GM12878 (cell line): Measurements from ENCODE around the gene INCA1. TPM values are rescaled to one million over a fixed set of nuclear protein-coding genes. Genes with fewer than 3 reads are reported as not detected.

Experiments used
- ATF7 ChIP-seq: fragments of 450-650 bp; IDR thresholded peaks from 2 replicates; pipeline ENCODE4 v1.6.1; 2016; ENCODE audit warnings: low read depth, mild to moderate bottlenecking
- BACH1 ChIP-seq: fragments of 450-650 bp; IDR thresholded peaks from 2 replicates; pipeline ENCODE4 v1.6.1; 2017; ENCODE audit warnings: mild to moderate bottlenecking, borderline replicate concordance
- BHLHE40 ChIP-seq, 2 experiments: fragments of 450-650 bp in 1 of 2; IDR thresholded peaks; 2 replicates each; pipeline ENCODE4 v1.6.1; 2011 to 2017; ENCODE audit warnings: low read depth in 2 of 2, borderline replicate concordance in 1 of 2, improper control_type of control experiment in 1 of 2, low read length in 1 of 2, mild to moderate bottlenecking in 1 of 2
- CHD4 ChIP-seq: fragments of 200-600 bp; sonication (generic); IDR thresholded peaks from 2 replicates; pipeline ENCODE4 v1.6.1; 2016; ENCODE audit warnings: mild to moderate bottlenecking
- CREB1 ChIP-seq: IDR thresholded peaks from 2 replicates; pipeline ENCODE4 v1.6.1; 2012; ENCODE audit warnings: low read depth, mild to moderate bottlenecking, inconsistent platforms
- CREM ChIP-seq: IDR thresholded peaks from 2 replicates; pipeline ENCODE4 v1.6.1; 2014; ENCODE audit warnings: antibody characterized with exemption, low read depth
- EGR1 ChIP-seq, 2 experiments: IDR thresholded peaks; 1 replicate in 1 of 2; 2 replicates in 1 of 2; pipeline ENCODE4 v1.6.1; 2011 to 2012; ENCODE audit warnings: low read depth in 2 of 2, low read length in 2 of 2, borderline replicate concordance in 1 of 2, mild to moderate bottlenecking in 1 of 2, moderate library complexity in 1 of 2
- FOS ChIP-seq: IDR thresholded peaks from 3 replicates; pipeline ENCODE4 v1.6.1; 2011; ENCODE audit warnings: borderline replicate concordance; ENCODE audit not compliant: insufficient read length; ENCODE audit errors: extremely low read depth
- IRF4 ChIP-seq: IDR thresholded peaks from 2 replicates; pipeline ENCODE4 v1.6.1; 2011; ENCODE audit warnings: low read depth, low read length
- JUNB ChIP-seq: IDR thresholded peaks from 2 replicates; pipeline ENCODE4 v1.6.1; 2016; ENCODE audit warnings: antibody characterized with exemption, mild to moderate bottlenecking
- MTA2 ChIP-seq: fragments of 450-650 bp; IDR thresholded peaks from 2 replicates; pipeline ENCODE4 v1.6.1; 2016; ENCODE audit warnings: low read depth, mild to moderate bottlenecking, moderate library complexity
- MTA3 ChIP-seq: IDR thresholded peaks from 2 replicates; pipeline ENCODE4 v1.6.1; 2012; ENCODE audit warnings: low read length, inconsistent platforms, borderline replicate concordance
- MXI1 ChIP-seq: fragments of 150-350 bp; IDR thresholded peaks from 2 replicates; pipeline ENCODE4 v1.6.1; 2011; ENCODE audit warnings: low read depth, mild to moderate bottlenecking, inconsistent platforms, low read length, improper control_type of control experiment
- MYC ChIP-seq: IDR thresholded peaks from 2 replicates; pipeline ENCODE4 v1.6.1; 2011; ENCODE audit warnings: mild to moderate bottlenecking, low read length, moderate library complexity, inconsistent platforms; ENCODE audit not compliant: insufficient read depth, insufficient replicate concordance, insufficient read length, severe bottlenecking
- NR2C1 ChIP-seq: fragments of 450-650 bp; IDR thresholded peaks from 2 replicates; pipeline ENCODE4 v1.6.1; 2017; ENCODE audit warnings: antibody characterized with exemption, mild to moderate bottlenecking, moderate library complexity
- POLR2AphosphoS2 ChIP-seq: IDR thresholded peaks from 2 replicates; pipeline ENCODE4 v1.6.1; 2011; ENCODE audit warnings: low read depth, mild to moderate bottlenecking, low read length, improper control_type of control experiment, moderate library complexity
- POLR2AphosphoS5 ChIP-seq: IDR thresholded peaks from 2 replicates; pipeline ENCODE4 v1.6.1; 2011; ENCODE audit warnings: mild to moderate bottlenecking, low read length, inconsistent platforms
- RAD51 ChIP-seq: fragments of 450-650 bp; IDR thresholded peaks from 2 replicates; pipeline ENCODE4 v1.6.1; 2016; ENCODE audit warnings: moderate library complexity, mild to moderate bottlenecking, inconsistent platforms
- RB1 ChIP-seq: fragments of 450-650 bp; formaldehyde crosslinking; IDR thresholded peaks from 2 replicates; pipeline ENCODE4 v1.6.1; 2017; ENCODE audit warnings: mild to moderate bottlenecking, borderline replicate concordance
- RELA ChIP-seq: fragments of 450-650 bp; IDR thresholded peaks from 2 replicates; pipeline ENCODE4 v1.8.0; 2014; ENCODE audit warnings: borderline replicate concordance; ENCODE audit not compliant: partially characterized antibody
- SRF ChIP-seq, 2 experiments: IDR thresholded peaks; 2 replicates each; pipeline ENCODE4 v1.6.1; 2011; ENCODE audit warnings: low read depth in 2 of 2, low read length in 2 of 2, mild to moderate bottlenecking in 1 of 2, moderate library complexity in 1 of 2
- YBX1 ChIP-seq: fragments of 450-650 bp; IDR thresholded peaks from 2 replicates; pipeline ENCODE4 v1.6.1; 2016; ENCODE audit warnings: antibody characterized with exemption
- ZNF207 ChIP-seq: fragments of 450-650 bp; IDR thresholded peaks from 2 replicates; pipeline ENCODE4 v1.6.1; 2014; ENCODE audit warnings: antibody characterized with exemption, mild to moderate bottlenecking, borderline replicate concordance
- polyA plus RNA-seq, 11 experiments: library from polyadenylated mRNA; depleted of rRNA in 4 of 11; unstranded in 6 of 11; stranded (reverse) in 5 of 11; fragments of >200 nt; fragmentation: Nextera tagmentation in 4 of 11; fragmentation: Illumina TruSeq in 1 of 11; extraction: Ambion mirVana in 4 of 11; extraction: Trizol in 1 of 11; gene quantifications; 1 replicate in 1 of 11; 2 replicates in 10 of 11; pipeline versions ENCODE4 v1.2.1 to v1.2.3, GENCODE V29; 2011 to 2016; ENCODE audit warnings: inconsistent platforms in 2 of 11, missing spikeins in 2 of 11, low read depth in 1 of 11
- total RNA-seq, 4 experiments: library from RNA; depleted of rRNA in 3 of 4; stranded (reverse); fragments of >200 nt in 3 of 4; fragmentation: Illumina TruSeq in 1 of 4; extraction: Trizol in 1 of 4; gene quantifications; 2 replicates each; pipeline versions ENCODE4 v1.2.1 to v1.2.3, GENCODE V29; 2013 to 2021
- TF ChIP-seq, protein P1 (sequence below): IDR thresholded peaks from 2 replicates; pipeline ENCODE4 v1.6.1; 2011; ENCODE audit warnings: mild to moderate bottlenecking, low read depth, low read length, moderate library complexity; ENCODE audit not compliant: insufficient replicate concordance
- TF ChIP-seq, protein P2 (sequence below): fragments of 450-650 bp; IDR thresholded peaks from 2 replicates; pipeline ENCODE4 v1.6.1; 2016; ENCODE audit warnings: mild to moderate bottlenecking
- TF ChIP-seq, protein P3 (sequence below): fragments of 450-650 bp; formaldehyde crosslinking; IDR thresholded peaks from 2 replicates; pipeline ENCODE4 v1.4.0; 2020; ENCODE audit warnings: mild to moderate bottlenecking, moderate library complexity

The INCA1 gene
- total and polyA plus RNA-seq, 10 of the 15 experiments (the other 5 are each of a cell fraction or from before 2014, with no cell fraction given) = 0.19 to 1.8 (median 0.45) TPM

DNA sequence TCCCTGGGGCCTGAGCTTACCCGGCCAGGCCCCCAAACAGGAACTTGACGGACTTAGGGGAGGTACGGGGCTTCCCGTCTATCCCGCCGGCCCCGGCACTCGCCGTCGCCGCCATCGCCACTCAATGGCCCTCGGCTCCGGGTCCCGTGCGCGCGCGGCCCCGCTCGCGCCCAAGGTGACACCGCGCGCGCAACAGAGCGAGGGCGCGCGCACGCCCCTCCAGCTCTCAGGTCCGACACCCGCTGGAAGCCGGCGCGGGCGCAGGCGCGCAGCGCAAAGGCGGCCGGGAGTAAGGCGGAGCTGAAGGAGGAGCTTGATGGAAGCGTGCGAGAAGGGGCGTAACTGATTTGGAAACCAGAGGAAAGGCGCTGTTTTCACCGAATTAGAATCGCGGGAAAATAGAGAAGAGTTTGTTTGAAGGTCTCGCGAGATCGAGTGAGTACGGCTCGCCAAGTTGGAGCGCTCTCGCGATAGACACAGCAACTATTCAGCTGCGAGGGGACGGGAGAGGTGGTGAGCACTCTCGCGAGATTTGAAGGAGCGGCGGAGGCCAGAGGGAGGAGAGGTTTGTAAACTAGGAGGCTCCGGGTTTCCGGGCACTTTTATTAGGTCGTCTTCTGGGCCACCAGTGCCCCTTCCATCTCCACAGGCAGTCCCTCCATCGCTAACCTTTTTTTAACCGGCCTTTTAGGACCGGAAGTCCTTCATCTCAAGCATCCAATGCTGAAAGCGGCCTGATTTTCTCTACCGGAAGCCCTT, 57.3 kb downstream of the INCA1 start, which contains the start of the genes RNF167 and SLC25A11 (continued):
- TF ChIP-seq POLR2AphosphoS2 (peak; percentile 71; the same call in 1 of the 2 replicates), BACH1 (peak; percentile 83; the same call in 1 of the 2 replicates), SRF (IDR thresholded peaks at IDR 0.05; ENCODE audit: low read depth in 2 of 2, low read length in 2 of 2) (no peak), MXI1 (peak; percentile 89), MTA2 (no peak), RB1 (peak; percentile 88), ATF7 (peak; percentile 44; the same call in 1 of the 2 replicates), CREB1 (no peak), NR2C1 (0 out of 2 replicates have a peak, but pooled peaks have one; percentile 27), IRF4 (no peak), MTA3 (no peak), BHLHE40 (IDR thresholded peaks at IDR 0.05; ENCODE audit: borderline replicate concordance in 1 of 2, low read depth in 2 of 2, low read length in 1 of 2) (peak; percentile 95 to 99), CREM (no peak), POLR2AphosphoS5 (peak; percentile 97), MYC (no peak), RELA (peak; percentile 39), YBX1 (no peak), EGR1 (IDR thresholded peaks at IDR 0.05; ENCODE audit: borderline replicate concordance in 1 of 2, low read depth in 2 of 2, low read length in 2 of 2) (peak in 1 of 2 experiments; percentile 58; a peak in 1 of 3 replicates), JUNB (no peak), RAD51 (no peak), CHD4 (no peak), ZNF207 (peak; percentile 70), FOS (no peak)
- TF ChIP-seq, protein P1, sequence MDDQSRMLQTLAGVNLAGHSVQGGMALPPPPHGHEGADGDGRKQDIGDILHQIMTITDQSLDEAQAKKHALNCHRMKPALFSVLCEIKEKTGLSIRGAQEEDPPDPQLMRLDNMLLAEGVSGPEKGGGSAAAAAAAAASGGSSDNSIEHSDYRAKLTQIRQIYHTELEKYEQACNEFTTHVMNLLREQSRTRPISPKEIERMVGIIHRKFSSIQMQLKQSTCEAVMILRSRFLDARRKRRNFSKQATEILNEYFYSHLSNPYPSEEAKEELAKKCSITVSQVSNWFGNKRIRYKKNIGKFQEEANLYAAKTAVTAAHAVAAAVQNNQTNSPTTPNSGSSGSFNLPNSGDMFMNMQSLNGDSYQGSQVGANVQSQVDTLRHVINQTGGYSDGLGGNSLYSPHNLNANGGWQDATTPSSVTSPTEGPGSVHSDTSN = no peak
- TF ChIP-seq, protein P2, sequence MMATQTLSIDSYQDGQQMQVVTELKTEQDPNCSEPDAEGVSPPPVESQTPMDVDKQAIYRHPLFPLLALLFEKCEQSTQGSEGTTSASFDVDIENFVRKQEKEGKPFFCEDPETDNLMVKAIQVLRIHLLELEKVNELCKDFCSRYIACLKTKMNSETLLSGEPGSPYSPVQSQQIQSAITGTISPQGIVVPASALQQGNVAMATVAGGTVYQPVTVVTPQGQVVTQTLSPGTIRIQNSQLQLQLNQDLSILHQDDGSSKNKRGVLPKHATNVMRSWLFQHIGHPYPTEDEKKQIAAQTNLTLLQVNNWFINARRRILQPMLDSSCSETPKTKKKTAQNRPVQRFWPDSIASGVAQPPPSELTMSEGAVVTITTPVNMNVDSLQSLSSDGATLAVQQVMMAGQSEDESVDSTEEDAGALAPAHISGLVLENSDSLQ = peak; percentile 93
- TF ChIP-seq, protein P3, sequence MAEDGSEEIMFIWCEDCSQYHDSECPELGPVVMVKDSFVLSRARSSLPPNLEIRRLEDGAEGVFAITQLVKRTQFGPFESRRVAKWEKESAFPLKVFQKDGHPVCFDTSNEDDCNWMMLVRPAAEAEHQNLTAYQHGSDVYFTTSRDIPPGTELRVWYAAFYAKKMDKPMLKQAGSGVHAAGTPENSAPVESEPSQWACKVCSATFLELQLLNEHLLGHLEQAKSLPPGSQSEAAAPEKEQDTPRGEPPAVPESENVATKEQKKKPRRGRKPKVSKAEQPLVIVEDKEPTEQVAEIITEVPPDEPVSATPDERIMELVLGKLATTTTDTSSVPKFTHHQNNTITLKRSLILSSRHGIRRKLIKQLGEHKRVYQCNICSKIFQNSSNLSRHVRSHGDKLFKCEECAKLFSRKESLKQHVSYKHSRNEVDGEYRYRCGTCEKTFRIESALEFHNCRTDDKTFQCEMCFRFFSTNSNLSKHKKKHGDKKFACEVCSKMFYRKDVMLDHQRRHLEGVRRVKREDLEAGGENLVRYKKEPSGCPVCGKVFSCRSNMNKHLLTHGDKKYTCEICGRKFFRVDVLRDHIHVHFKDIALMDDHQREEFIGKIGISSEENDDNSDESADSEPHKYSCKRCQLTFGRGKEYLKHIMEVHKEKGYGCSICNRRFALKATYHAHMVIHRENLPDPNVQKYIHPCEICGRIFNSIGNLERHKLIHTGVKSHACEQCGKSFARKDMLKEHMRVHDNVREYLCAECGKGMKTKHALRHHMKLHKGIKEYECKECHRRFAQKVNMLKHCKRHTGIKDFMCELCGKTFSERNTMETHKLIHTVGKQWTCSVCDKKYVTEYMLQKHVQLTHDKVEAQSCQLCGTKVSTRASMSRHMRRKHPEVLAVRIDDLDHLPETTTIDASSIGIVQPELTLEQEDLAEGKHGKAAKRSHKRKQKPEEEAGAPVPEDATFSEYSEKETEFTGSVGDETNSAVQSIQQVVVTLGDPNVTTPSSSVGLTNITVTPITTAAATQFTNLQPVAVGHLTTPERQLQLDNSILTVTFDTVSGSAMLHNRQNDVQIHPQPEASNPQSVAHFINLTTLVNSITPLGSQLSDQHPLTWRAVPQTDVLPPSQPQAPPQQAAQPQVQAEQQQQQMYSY (CRISPR knock-in tag) = no peak
